IMR-90 (cell line): ENCODE data around the gene RAB27A.

Experiments
- CTCF ChIP-seq: conservative IDR thresholded peaks from 2 replicates; pipeline ENCODE4 v1.5.1; 2012; ENCODE audit warnings: mild to moderate bottlenecking, low read depth, low read length, improper control_type of control experiment
- NFE2L2 ChIP-seq: fragments of 150-350 bp; IDR thresholded peaks from 2 replicates; pipeline ENCODE4 v1.6.1; 2016; ENCODE audit warnings: low read depth, mild to moderate bottlenecking, low read length
- POLR2A ChIP-seq: IDR thresholded peaks from 2 replicates; pipeline ENCODE4 v1.6.1; 2012; ENCODE audit warnings: mild to moderate bottlenecking, low read depth, low read length
- RFX5 ChIP-seq: IDR thresholded peaks from 2 replicates; pipeline ENCODE4 v1.8.0; 2012; ENCODE audit warnings: low read depth, mild to moderate bottlenecking, low read length, moderate library complexity

GRCh38 chr15:55257012-55257670, 32.5 kb downstream of the RAB27A start:
- TF ChIP-seq CTCF: no peak
- no peak for TF ChIP-seq POLR2A
- TF ChIP-seq NFE2L2: no peak
- no peak for TF ChIP-seq RFX5
